Cerebellar cortex (tissue), 1 donor: Measurements from ENCODE around the gene RWDD2A.
"Not testable (repeated sequence)": the region's sequence is repeated elsewhere in the genome, so short reads cannot be mapped to it uniquely, and the experiment has no call there.

Source experiments
- DNase-seq: peaks from one replicate; pipeline ENCODE4 v3.0.0-alpha.2; 2015; ENCODE audit warnings: low spot score

Gene RWDD2A

DNA sequence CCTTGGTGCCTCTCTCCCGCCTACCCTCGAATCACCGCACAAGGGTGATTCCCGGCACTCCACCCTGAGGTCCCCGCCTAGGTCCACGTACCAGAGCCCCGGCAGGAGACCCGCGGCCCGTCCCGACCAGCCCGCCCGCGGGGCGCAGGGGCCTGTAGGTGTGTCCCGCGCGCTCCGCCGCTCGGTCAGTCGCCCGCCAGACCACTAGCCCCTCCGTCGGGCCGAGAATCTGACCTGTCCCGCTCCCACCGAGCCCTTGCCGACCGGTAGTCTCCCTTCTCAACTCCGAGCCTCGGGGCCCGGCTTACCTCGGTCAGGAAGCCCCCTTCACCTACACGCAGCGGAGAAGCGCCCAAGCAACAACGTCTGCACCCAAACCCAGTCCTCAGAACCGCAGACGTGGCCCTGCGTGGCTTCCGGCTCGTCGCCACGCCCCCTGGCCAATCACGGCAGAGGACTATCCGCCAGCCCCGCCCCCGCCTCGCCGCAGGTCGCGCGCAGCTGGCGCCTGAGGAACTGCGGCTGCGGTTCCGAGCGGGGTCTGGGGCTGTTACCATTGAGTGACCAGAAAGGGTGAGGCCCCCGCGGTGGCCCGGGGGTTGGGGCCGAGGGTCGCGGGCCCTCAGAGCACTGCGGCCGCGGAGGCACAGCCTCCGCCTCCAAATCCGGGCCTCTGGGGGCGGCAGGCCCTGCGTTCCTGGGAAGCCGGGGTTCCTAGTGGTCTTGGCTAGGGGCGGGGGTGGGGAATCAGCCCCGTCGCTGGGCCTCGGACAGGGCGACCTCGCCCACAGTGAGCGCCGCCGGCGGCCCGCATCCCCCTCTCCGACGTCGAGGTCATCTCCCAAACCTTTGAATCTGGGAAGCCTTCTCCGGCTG is at the start of gene RWDD2A, which contains the start of gene PGM3:
TSS of gene RWDD2A (plus strand) at position 487 of the 876 bp plus-strand sequence. CDS start 1,095 bp downstream, outside the sequence.
TSS of gene PGM3 (minus strand) at position 395 of the 876 bp plus-strand sequence. CDS start 2,253 bp downstream, outside the sequence.
- peak; percentile 88 for DNase-seq

- no peak for DNase-seq
Observed at GRCh38 chr6:83151114-83151513, 42.0 kb upstream of the RWDD2A start.

DNA sequence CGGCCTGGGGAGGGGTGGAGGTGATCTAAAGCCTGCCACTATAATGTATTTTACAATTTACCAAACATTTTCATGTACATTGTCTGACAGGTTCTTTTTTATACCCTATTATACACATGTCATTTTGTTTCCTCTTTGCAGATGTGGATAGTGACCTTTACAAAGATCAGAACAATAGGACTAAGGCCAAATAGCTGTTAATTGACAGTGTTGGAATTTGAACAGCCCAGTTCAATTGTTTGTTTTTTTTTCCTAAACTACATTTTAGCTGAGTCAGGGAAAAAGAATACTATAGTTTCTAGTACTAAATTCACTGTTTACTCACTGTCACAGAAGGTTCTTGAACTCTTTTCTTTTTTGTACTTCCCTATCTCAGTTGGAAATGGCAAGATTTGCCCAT is 40.2 kb upstream of the RWDD2A start:
- no peak for DNase-seq

- DNase-seq = no peak
Observed at GRCh38 chr6:83153883-83154521, 39.2 kb upstream of the RWDD2A start.

DNA sequence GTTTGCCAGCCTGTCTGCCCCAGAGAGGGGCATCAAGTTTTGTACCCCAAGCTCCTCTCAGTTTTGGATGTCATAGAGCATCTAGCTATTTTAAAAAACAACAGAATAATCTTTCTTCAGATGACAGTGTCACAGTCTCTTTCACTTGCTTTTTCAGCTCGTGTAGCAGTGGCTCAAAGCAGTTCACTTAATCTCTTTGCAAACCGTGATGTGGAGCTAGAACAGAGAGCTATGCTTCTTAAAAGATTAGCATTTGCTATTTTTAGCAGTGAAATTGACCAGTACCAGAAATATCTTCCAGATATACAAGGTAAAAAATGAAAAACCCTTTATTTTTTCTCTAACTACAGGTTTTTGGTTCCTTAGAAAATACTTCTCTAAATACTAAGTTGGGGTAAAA is 37.4 kb upstream of the RWDD2A start:
- no peak for DNase-seq

DNA sequence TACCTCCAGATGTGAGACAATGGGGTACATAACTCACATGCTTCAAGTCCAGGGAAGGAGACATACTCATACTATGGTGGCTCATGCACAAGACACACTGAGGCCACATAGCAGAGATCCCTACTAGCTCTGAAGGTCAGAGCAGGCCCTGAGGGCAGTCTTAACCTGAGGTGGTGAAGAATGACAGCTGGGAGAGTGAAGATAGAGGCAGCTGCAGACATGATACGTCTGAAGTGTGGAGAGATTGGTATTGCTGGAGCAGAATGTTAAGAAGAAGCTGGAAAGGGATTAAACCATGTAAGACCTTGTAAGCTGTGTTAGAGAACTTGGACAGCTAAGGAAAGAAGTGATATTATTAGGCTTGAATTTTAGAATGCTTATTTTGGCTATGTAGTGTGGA is 33.0 kb upstream of the RWDD2A start:
- no peak for DNase-seq

- DNase-seq = peak; percentile 90
Observed at GRCh38 chr6:83167726-83168278, 25.4 kb upstream of the RWDD2A start.

GRCh38 chr6:83168556-83168955 is 24.6 kb upstream of the RWDD2A start:
- no peak for DNase-seq

DNA sequence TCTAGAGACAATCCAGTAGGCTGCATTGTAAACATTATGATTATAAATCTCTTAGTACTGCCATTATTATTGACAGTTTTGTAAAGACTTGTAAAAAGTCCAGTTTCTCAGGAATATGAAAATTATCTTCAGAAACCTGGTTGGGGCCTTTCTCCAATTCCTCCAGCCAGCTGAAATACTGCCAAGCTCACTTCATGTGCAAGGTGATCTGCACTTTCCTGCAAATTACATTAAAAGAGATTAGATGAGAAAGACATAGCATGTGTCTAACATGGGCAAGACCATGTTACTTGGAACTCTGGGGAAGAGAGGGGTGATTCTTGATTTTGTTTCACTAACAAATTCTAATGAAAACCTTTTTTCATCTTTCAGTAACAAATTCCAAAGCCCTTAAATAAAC is 24.1 kb upstream of the RWDD2A start:
- DNase-seq = peak; percentile 63

DNA sequence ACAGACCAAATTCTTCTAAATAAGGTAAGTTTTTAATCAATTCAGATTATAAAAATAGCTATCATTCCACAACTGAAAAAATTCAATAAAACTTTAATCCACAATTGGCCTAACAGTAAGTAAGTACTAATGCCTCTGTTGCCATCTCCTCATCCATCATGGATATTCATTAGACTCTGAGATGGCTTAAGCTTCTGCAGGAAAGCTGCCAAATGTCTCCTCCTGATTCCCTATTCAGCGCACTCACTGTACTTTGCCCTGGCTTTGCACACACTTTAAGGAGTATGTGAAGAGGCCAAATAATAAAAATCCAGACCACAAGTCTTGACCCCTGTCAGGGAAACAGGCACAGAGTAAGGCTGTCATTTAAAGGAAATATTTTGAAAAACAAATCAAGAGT is 23.6 kb upstream of the RWDD2A start:
- DNase-seq = peak; percentile 67

DNA sequence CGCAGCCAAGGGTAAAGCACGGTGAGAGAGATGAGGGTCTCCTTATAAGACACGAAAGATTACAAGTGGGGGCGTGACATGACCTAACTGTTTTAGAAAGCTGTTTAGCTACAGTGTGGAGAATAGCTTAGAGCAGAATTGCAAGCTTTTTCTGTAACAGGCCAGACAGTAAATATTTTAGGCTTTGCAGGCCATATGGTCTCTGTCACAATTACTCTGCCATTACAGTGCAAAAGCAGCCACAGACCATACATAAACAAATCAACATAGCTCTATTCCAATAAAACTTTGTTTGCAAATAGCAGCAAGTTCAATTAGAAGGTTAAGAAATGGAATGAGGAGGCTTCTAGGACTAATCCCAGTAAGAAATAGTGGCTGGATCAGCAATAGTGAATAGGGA is 16.9 kb upstream of the RWDD2A start:
- no peak for DNase-seq

DNA sequence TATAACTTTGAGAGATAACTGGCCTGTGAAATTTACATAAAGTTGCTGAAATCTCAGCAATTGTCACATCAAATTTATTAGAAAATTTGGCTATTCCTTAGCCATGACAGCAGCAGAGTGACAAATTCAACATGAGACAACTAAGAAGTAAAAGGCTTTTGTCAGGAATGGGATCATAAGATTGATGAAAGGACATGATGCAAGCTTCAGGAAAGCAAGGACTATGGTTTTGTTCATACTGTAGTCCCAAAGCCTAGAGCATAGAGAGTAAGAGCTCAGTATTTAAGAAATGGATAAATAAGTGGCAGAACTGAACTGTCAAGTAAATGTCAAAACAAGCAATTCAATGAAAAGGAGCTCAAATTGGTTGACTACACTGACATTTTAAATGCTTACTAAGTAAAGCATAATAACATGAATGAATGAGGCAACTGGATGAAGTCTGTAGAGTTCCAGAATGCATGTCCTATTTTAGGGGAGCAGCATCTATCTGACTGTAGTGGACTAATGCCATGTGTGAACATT is 12.7 kb upstream of the RWDD2A start:
- DNase-seq = no peak

DNA sequence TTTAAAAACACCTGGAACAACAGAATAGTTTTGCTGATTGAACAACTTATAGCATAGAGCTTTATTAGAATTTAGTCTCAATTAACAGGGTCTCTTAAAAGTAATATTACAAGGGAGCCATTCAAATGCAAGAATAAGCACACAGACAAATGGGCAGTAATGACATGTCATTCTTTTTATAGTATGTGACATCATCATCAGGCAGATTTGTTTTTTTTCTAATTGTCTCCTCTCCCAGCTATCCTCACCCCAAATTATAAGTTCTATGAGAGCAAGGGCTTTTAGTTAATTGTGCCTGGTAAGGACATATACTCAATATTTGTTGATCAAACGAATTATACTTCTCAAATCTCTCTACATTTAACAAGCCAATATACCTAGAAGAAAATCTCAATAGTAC is 11.0 kb upstream of the RWDD2A start:
- no peak for DNase-seq

DNA sequence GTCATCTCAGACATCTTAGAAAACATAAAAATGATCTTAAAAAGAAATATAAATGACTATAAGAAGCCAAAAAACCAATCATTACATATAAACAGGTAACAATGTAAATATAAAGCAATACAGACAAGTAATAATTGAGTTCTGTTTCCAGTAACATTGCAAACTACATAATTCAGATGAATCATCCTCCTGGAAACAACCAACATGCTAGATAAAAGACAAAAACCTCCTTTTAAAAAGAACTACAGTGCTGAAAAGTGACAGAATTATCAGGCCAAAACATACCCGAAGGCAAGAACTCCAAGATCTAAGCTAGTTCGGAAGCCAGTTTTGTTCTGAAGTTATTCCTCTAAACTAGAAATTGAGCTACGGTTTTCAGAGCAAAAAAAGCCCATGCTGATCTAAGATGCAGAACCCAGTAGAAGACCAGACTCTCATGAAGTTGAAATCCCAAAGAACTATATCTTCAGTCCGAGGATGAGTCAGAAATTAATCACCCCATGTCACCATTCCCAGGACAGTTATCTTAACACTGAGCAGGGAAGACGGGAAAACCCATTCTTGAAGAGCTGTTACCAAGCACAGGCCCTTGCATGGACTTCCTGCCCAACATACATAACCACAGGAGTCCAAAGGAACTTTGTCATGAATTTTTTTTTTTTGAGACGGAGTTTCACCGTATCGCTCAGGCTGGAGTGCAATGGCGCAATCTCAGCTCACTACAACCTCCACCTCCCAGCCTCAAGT is 9.9 kb upstream of the RWDD2A start:
- no peak for DNase-seq

- no peak for DNase-seq
Observed at GRCh38 chr6:83185096-83185495, 8.1 kb upstream of the RWDD2A start.

DNA sequence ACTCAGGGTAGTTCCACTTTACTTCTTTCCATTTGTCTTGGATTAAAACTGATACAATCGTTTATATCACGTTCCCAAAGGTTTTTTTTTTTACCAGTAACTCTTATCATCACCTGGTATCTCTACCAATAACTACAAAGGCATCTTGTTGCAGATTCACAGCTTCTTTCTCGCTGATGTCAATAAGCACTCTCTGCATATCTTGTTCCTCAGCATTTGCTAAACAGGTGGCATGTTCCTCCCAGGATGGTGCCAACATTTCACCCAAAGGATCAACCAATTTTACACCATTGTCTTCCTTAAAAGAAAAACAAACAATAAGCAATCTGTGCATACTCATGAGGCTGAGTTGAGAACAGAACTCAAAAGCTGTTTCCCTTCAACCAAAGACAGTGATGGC is 4.7 kb upstream of the RWDD2A start:
- no peak for DNase-seq

GRCh38 chr6:83190626-83191025 is 2.5 kb upstream of the RWDD2A start:
- no peak for DNase-seq

DNA sequence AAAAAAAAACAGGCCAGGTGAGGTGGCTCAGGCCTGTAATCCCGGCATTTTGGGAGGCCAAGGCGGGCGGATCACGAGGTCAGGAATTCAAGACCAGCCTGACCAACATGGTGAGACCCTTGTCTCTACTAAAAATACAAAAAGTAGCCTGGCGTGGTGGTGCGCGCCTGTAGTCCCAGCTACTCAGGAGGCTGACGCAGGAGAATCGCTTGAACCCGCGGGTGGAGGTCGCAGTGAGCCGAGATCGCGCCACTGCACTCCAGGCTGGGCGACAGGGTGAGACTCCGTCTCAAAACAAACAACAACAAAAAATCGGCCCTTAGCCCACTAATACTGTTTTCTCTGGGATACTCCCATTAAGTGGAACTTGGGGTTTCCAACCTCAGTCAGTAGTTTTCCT is 1.2 kb upstream of the RWDD2A start:
- not testable (repeated sequence) for DNase-seq

- DNase-seq = no peak
Observed at GRCh38 chr6:83192456-83192855, 701 bp upstream of the RWDD2A start.

- peak; percentile 68 for DNase-seq
Observed at GRCh38 chr6:83193747-83194566, 800 bp downstream of the RWDD2A start.
